IPS-20b (cell line): Measurements from ENCODE around the gene WDR3.

Experiments
- H3K27ac ChIP-seq: one replicate; pipeline ENCODE4 v1.5.1; 2013; ENCODE audit warnings: low read length
- H3K27me3 ChIP-seq: 2 replicates; pipeline ENCODE4 v1.6.1; 2013; ENCODE audit warnings: mild to moderate bottlenecking, low read length, inconsistent platforms; ENCODE audit not compliant: insufficient read depth
- H3K36me3 ChIP-seq: 2 replicates; pipeline ENCODE4 v1.6.1; 2013; ENCODE audit warnings: low read depth, mild to moderate bottlenecking, inconsistent platforms, low read length, moderate library complexity; ENCODE audit not compliant: insufficient read depth
- H3K4me1 ChIP-seq: 2 replicates; pipeline ENCODE4 v1.6.1; 2013; ENCODE audit warnings: mild to moderate bottlenecking, control low read depth, inconsistent platforms, low read length, moderate library complexity; ENCODE audit not compliant: insufficient read depth
- H3K4me3 ChIP-seq: 2 replicates; pipeline ENCODE4 v1.5.1; 2013; ENCODE audit warnings: mild to moderate bottlenecking, low read length, inconsistent platforms
- H3K9ac ChIP-seq: 2 replicates; pipeline ENCODE4 v1.6.1; 2013; ENCODE audit warnings: low read depth, mild to moderate bottlenecking, inconsistent platforms, low read length, moderate library complexity
- H3K9me3 ChIP-seq: 2 replicates; pipeline ENCODE4 v1.6.1; 2013; ENCODE audit warnings: mild to moderate bottlenecking, low read depth, low read length, inconsistent platforms; ENCODE audit not compliant: insufficient read depth

WDR3 gene

DNA sequence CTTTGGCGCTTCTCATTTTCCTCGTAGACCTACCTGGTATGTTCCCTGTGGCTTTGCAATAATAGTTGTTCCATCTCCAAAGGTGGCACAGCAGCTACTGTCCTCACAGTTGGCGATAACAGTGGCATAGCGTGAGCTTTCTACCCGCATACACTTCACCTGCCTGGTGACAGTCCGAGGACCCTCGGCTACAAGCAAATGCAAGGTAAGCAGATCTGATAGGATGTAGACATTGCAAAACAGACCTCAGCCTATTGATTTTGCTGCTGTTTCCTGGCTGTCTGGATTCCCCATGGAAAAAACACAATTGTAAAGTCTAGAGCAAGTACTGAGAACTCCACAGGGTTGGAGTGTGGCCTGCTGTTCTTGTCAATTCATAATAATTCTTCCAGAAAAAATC, 78.5 kb downstream of the WDR3 start:
- Histone ChIP-seq H3K9me3 (no peaks in the 10 kb centered on the region), H3K27ac (no peak overlapping the region), H3K4me1 (no peaks in the 10 kb centered on the region), H3K27me3 (no peaks in the 10 kb centered on the region), H3K4me3 (no peak overlapping the region), H3K36me3 (no peaks in the 10 kb centered on the region), H3K9ac (no peak overlapping the region)

DNA sequence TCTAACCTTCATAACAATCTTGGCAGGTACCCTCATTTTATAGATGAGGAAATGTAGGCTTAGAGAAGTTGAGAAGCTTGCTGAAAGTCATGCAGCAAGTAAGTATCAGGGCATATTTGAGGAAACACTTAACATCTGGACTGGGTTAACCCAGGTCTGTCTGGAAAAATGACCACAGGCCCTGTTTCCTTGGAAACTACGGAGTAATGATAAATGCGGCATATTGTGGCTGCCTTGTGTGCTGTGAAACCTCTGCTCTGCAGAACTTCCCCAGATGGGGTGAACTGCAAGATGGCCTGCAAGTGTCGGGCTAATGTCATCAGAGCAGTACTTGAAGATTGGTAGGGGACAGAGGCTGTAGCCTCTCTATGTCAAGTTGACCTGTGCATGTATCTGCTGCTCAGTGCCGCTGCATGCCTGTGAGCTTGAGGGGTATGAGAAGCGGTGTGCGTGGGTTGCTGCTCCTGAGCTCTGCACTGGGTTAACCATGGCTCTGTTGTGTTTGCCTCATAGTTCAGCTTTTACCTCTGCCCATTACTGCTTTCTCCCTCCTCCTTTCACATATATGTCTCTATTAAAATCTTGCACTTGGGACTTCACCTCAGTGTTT, 83.1 kb downstream of the WDR3 start:
- Histone ChIP-seq H3K4me1 (no peaks in the 10 kb centered on the region), H3K9ac (no peak overlapping the region), H3K4me3 (no peak overlapping the region), H3K9me3 (no peaks in the 10 kb centered on the region), H3K36me3 (no peaks in the 10 kb centered on the region), H3K27ac (no peak overlapping the region), H3K27me3 (no peaks in the 10 kb centered on the region)

DNA sequence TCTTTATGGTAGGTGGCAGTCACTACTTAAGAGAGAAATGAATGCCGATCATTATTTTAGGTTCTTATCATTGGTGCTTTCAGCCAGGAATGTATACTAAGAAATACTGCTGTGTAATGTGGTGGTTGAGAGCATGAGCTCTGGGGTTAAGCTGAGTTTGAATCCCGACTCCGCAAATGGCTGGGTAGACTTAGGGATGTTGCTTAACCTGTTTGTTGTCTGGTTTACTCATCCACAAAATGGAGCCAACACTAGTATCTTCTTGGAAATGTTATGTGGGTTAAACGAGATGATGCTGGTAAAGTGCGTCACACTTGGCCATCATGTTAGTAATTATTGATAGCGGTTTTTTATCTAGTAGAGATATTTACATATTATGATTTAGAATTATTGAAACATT, 83.8 kb downstream of the WDR3 start:
- Histone ChIP-seq H3K27me3 (no peaks in the 10 kb centered on the region), H3K36me3 (no peaks in the 10 kb centered on the region), H3K27ac (no peak overlapping the region), H3K9ac (no peak overlapping the region), H3K9me3 (no peaks in the 10 kb centered on the region), H3K4me1 (no peaks in the 10 kb centered on the region), H3K4me3 (no peak overlapping the region)

DNA sequence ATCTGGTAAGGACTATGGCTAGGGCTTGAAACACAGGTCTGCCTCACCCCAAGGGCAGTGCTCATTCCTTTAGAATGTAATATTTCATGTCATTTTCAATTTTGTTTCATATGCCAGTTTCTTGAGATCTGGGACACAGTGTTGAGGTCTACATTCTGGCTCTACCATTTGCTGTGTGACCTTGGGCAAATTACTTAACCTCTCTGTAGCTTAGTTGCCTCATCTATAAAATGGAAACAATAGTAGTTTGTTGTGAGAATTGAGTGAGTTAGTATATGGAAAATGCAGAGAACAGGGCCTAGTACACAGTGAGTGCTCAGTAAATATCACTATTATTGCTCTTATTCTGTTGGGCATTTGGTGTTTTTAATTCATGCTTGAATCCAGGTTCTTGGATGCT, 84.4 kb downstream of the WDR3 start:
- H3K9ac ChIP-seq: no peak overlapping the region
- no peaks in the 10 kb centered on the region for H3K4me1 ChIP-seq
- H3K36me3 ChIP-seq: no peaks in the 10 kb centered on the region
- H3K27ac ChIP-seq: no peak overlapping the region
- H3K27me3 ChIP-seq: no peaks in the 10 kb centered on the region
- no peak overlapping the region for H3K4me3 ChIP-seq
- H3K9me3 ChIP-seq: no peaks in the 10 kb centered on the region
